ENCODE results near the gene FBXW12. TPM values are rescaled to one million over a fixed set of nuclear protein-coding genes. Genes with fewer than 3 reads are reported as not detected.
A peak's percentile ranks its signal among the peaks of the same experiment; 100 is the strongest.

The FBXW12 gene
- total RNA-seq, 1 donor from 2014 or later, result not detected

- H3K27me3 Mint-ChIP-seq (ENCODE audit: low read depth), result no peaks in the 10 kb centered on the region
- no peak overlapping the region for H3K4me3 Mint-ChIP-seq (ENCODE audit: unreplicated experiment)
- no peak for DNase-seq (ENCODE audit: low spot score)
- no peak overlapping the region for H3K27ac Mint-ChIP-seq (ENCODE audit: unreplicated experiment)
- H3K9me3 Mint-ChIP-seq (ENCODE audit: low read depth), result no peaks in the 10 kb centered on the region
- no peak for TF ChIP-seq CTCF (IDR thresholded peaks at IDR 0.05)
- H3K36me3 Mint-ChIP-seq (ENCODE audit: low read depth), result peaks cover 3% of the 10 kb centered on the region
- peaks cover 59% of the 10 kb centered on the region for H3K4me1 Mint-ChIP-seq (ENCODE audit: low read depth)
Measured at GRCh38 chr3:48435223-48435595, 63.2 kb downstream of the FBXW12 start.

- Mint-ChIP-seq H3K9me3 (ENCODE audit: low read depth) (no peaks in the 10 kb centered on the region), H3K4me3 (ENCODE audit: unreplicated experiment) (no peak overlapping the region), H3K36me3 (ENCODE audit: low read depth) (peaks cover 3% of the 10 kb centered on the region), H3K27me3 (ENCODE audit: low read depth) (no peaks in the 10 kb centered on the region), H3K4me1 (ENCODE audit: low read depth) (peaks cover 56% of the 10 kb centered on the region), H3K27ac (ENCODE audit: unreplicated experiment) (no peak overlapping the region)
- DNase-seq (ENCODE audit: low spot score), result no peak
- peak; percentile 100 for TF ChIP-seq CTCF (IDR thresholded peaks at IDR 0.05)
Measured at GRCh38 chr3:48435774-48436476, 63.9 kb downstream of the FBXW12 start.

- Mint-ChIP-seq H3K27ac (ENCODE audit: unreplicated experiment) (no peak overlapping the region), H3K4me1 (ENCODE audit: low read depth) (peaks cover 56% of the 10 kb centered on the region), H3K4me3 (ENCODE audit: unreplicated experiment) (no peak overlapping the region), H3K9me3 (ENCODE audit: low read depth) (no peaks in the 10 kb centered on the region), H3K36me3 (ENCODE audit: low read depth) (peaks cover 3% of the 10 kb centered on the region), H3K27me3 (ENCODE audit: low read depth) (no peaks in the 10 kb centered on the region)
- no peak for DNase-seq (ENCODE audit: low spot score)
- TF ChIP-seq CTCF (IDR thresholded peaks at IDR 0.05), result no peak
Measured at GRCh38 chr3:48436477-48436787, 64.4 kb downstream of the FBXW12 start.

- TF ChIP-seq CTCF (IDR thresholded peaks at IDR 0.05), result no peak
- no peak for DNase-seq (ENCODE audit: low spot score)
Measured at GRCh38 chr3:48436855-48437254, 64.8 kb downstream of the FBXW12 start.

GRCh38 chr3:48437812-48438211, 65.8 kb downstream of the FBXW12 start:
- Mint-ChIP-seq H3K36me3 (ENCODE audit: low read depth) (peaks cover 3% of the 10 kb centered on the region), H3K27ac (ENCODE audit: unreplicated experiment) (no peak overlapping the region), H3K27me3 (ENCODE audit: low read depth) (no peaks in the 10 kb centered on the region), H3K4me1 (ENCODE audit: low read depth) (peaks cover 52% of the 10 kb centered on the region), H3K4me3 (ENCODE audit: unreplicated experiment) (no peak overlapping the region), H3K9me3 (ENCODE audit: low read depth) (no peaks in the 10 kb centered on the region)
- no peak for DNase-seq (ENCODE audit: low spot score)
- TF ChIP-seq CTCF (IDR thresholded peaks at IDR 0.05), result no peak

More at GRCh38 chr3:48436855-48437254, 64.8 kb downstream of the FBXW12 start:
- H3K27ac Mint-ChIP-seq (ENCODE audit: unreplicated experiment), result no peak overlapping the region
- no peaks in the 10 kb centered on the region for H3K27me3 Mint-ChIP-seq (ENCODE audit: low read depth)
- H3K9me3 Mint-ChIP-seq (ENCODE audit: low read depth), result no peaks in the 10 kb centered on the region
- no peak overlapping the region for H3K4me3 Mint-ChIP-seq (ENCODE audit: unreplicated experiment)
- H3K4me1 Mint-ChIP-seq (ENCODE audit: low read depth), result peaks cover 56% of the 10 kb centered on the region
- peaks cover under 1% of the 10 kb centered on the region for H3K36me3 Mint-ChIP-seq (ENCODE audit: low read depth)

Data from chondrocyte (in vitro differentiated cells).